IPS DF 6.9 (cell line): Measurements from ENCODE around the gene TOLLIP.
"Not testable (repeated sequence)": the region's sequence is repeated elsewhere in the genome, so short reads cannot be mapped to it uniquely, and the experiment has no call there.

Experiments
- DNase-seq: peaks from one replicate; pipeline ENCODE4 v3.0.0-alpha.2; 2013; ENCODE audit warnings: low read depth, low spot score
- H3K27ac ChIP-seq: one replicate; pipeline ENCODE4 v1.5.1; 2013; ENCODE audit warnings: low read length, control low read depth
- H3K27me3 ChIP-seq: 2 replicates; pipeline ENCODE4 v1.6.1; 2013; ENCODE audit warnings: mild to moderate bottlenecking, low read length; ENCODE audit not compliant: control insufficient read depth, insufficient read depth
- H3K36me3 ChIP-seq: 2 replicates; pipeline ENCODE4 v1.6.1; 2013; ENCODE audit warnings: low read length; ENCODE audit not compliant: control insufficient read depth, insufficient read depth
- H3K4me1 ChIP-seq: 2 replicates; pipeline ENCODE4 v1.6.1; 2013; ENCODE audit warnings: low read length; ENCODE audit not compliant: control insufficient read depth, insufficient read depth
- H3K4me3 ChIP-seq: 2 replicates; pipeline ENCODE4 v1.5.1; 2013; ENCODE audit warnings: mild to moderate bottlenecking, low read length
- H3K9me3 ChIP-seq: 2 replicates; pipeline ENCODE4 v1.6.1; 2013; ENCODE audit warnings: low read length, inconsistent platforms; ENCODE audit not compliant: control insufficient read depth, insufficient read depth
- WGBS: extraction: QIAGEN DNeasy Blood & Tissue Kit; methylation state at CpG from one replicate; pipeline ENCODE4 v1.1.7; 2013; ENCODE audit warnings: mixed read lengths, missing lambda C conversion rate; ENCODE audit not compliant: insufficient read length, insufficient coverage; 5-methylcytosine and 5-hydroxymethylcytosine counted together

The TOLLIP gene

DNA sequence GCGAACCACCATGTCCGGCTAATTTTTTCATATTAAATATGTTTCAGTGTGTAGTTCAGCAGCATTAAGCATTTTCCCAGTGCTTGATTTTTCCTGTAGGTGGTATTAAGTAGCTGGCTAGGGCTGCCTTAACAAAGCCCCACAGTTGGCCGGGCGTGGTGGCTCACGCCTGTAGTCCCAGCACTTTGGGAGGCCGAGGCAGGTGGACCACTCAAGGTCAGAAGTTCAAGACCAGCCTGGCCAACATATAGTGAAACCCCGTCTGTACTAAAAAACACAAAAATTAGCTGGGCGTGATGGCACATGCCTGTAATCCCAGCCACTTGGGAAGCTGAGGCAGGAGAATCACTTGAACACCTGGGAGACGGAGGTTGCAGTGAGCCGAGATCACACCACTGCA, 33.5 kb upstream of the TOLLIP start:
- H3K36me3 ChIP-seq: no peaks in the 10 kb centered on the region
- WGBS: no CpG with 5 or more reads among the region's 10 CpGs
- H3K27ac ChIP-seq: no peak overlapping the region
- H3K27me3 ChIP-seq: no peaks in the 10 kb centered on the region; the same call in 1 of the 2 replicates
- H3K4me1 ChIP-seq: no peaks in the 10 kb centered on the region
- H3K4me3 ChIP-seq: no peak overlapping the region
- DNase-seq: no peak
- no peaks in the 10 kb centered on the region for H3K9me3 ChIP-seq

- no CpG with 5 or more reads among the region's 17 CpGs for WGBS
- peaks cover 2% of the 10 kb centered on the region for H3K27me3 ChIP-seq
Measured at GRCh38 chr11:1341928-1342524, 32.6 kb upstream of the TOLLIP start.

DNA sequence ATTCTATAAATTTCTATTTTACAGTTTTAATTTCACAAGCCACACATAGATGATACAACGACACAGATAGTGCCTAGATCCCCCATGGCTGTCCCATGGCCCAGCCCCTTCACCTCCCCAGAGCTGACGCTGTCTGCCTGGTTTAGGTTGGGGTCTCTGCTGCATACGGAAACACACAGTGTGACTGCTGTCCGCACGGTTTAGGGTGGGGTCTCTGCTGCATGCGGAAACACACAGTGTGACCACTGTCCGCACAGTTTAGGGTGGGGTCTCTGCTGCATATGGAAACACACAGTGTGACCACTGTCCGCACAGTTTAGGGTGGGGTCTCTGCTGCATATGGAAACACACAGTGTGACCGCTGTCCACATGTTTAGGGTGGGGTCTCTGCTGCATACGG, 31.8 kb upstream of the TOLLIP start:
- H3K27ac ChIP-seq, H3K4me1 ChIP-seq: not testable (repeated sequence)
- WGBS: no CpG with 5 or more reads among the region's 10 CpGs

More at GRCh38 chr11:1341928-1342524, 32.6 kb upstream of the TOLLIP start:
- Histone ChIP-seq H3K9me3 (no peaks in the 10 kb centered on the region), H3K4me1 (no peaks in the 10 kb centered on the region), H3K36me3 (no peaks in the 10 kb centered on the region), H3K4me3 (no peak overlapping the region), H3K27ac (no peak overlapping the region)
- no peak for DNase-seq

DNA sequence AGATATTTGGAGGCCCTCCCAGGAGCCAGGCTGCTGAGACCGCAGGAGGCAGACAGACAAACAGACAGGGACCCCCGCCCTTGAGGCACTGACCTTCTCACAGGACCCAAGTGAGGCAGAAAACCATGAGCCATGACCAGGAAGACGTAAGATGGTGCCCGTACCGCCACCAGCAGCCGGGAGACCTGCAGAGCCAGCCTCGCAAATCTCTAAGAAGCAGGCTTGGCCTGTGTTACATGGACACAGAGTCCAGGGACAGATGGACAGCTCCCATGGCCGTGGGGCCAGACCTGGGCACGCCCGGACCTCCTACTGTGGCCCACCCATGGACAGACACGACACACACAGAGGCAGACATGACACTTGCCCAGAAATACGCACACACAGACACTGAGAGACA, 30.7 kb upstream of the TOLLIP start:
- Histone ChIP-seq H3K4me1 (peaks cover 3% of the 10 kb centered on the region; the same call in 1 of the 2 replicates), H3K27me3 (peaks cover 7% of the 10 kb centered on the region), H3K27ac (no peak overlapping the region), H3K4me3 (no peak overlapping the region), H3K36me3 (no peaks in the 10 kb centered on the region), H3K9me3 (no peaks in the 10 kb centered on the region)
- WGBS: no CpG with 5 or more reads among the region's 12 CpGs
- no peak for DNase-seq

More for the DNA sequence above, 31.8 kb upstream of the TOLLIP start:
- H3K4me3 ChIP-seq, H3K36me3 ChIP-seq, DNase-seq, H3K9me3 ChIP-seq, H3K27me3 ChIP-seq: not testable (repeated sequence)

GRCh38 chr11:1339066-1339675, 29.7 kb upstream of the TOLLIP start:
- Histone ChIP-seq H3K36me3 (no peaks in the 10 kb centered on the region), H3K27me3 (peaks cover 7% of the 10 kb centered on the region), H3K9me3 (no peaks in the 10 kb centered on the region), H3K27ac (no peak overlapping the region), H3K4me1 (peaks cover 3% of the 10 kb centered on the region; the same call in 1 of the 2 replicates), H3K4me3 (no peak overlapping the region)
- no CpG with 5 or more reads among the region's 15 CpGs for WGBS
- no peak for DNase-seq

DNA sequence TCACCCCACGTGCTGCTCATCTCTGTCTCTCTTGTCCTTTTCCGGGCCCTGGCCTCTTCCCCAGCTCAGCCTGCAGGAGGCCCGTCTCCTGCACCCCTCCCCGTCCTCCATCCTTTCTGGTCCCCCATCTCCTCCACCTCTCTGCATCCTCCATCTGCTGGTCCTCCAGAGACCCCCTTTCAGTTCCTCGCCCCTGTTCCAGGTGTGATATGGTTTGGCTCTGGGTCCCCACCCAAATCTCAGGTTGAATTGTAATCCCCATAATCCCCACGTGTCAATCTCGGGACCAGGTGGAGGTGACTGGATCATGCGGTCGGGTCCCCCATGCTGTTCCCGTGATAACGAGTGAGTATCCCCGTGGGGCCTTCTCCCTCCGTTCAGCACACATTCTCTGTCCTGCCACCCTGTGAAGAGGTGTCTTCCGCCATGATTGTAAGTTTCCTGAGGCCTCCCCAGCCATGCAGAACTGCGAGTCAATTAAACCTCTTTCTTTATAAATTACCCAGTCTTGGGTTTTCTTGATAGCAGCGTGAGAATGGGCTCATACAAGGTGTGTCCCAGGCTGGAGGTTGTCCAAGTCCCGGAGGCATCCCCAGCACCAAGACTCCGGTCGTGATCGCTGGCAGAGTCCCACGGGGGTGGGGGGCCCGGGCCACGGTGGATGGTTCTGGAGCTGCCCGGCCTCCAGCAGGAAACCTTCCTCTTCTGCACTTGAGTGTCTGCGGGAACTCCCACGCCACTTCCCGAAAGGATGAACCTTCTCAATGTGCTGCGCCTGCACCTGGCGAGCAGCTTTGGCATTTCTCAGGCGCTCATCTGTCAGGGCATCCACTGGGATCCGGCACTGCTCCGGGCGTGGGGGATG, 29.0 kb upstream of the TOLLIP start:
- Histone ChIP-seq H3K27ac (no peak overlapping the region), H3K27me3 (peaks cover 7% of the 10 kb centered on the region)
- WGBS: no CpG with 5 or more reads among the region's 33 CpGs

DNA sequence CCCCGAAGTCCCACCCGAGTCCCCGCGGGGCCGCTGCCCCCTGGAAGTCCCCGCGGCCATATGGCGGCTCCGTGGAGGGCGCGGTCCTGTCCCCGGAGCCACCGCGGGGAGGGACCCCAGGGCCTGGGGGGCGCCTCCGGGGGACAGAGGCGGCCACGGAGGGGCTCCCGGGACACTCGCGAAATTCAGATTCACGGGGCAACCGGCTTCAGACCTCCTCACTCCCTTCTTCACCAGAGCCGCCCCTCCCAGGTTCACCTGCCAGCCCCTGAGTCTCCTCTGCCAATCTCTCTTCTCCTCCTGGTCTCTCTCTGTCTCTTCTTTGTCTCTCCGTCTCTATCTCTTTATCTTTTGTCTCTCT, 28.2 kb upstream of the TOLLIP start:
- Histone ChIP-seq H3K9me3 (no peaks in the 10 kb centered on the region), H3K36me3 (no peaks in the 10 kb centered on the region), H3K27me3 (peaks cover 7% of the 10 kb centered on the region), H3K27ac (no peak overlapping the region), H3K4me3 (peak overlapping the region; percentile 42; the same call in 1 of the 2 replicates), H3K4me1 (peaks cover 3% of the 10 kb centered on the region; the same call in 1 of the 2 replicates)
- WGBS: no CpG with 5 or more reads among the region's 25 CpGs
- no peak for DNase-seq

More for the DNA sequence above, 29.0 kb upstream of the TOLLIP start:
- Histone ChIP-seq H3K36me3 (no peaks in the 10 kb centered on the region), H3K4me3 (no peak overlapping the region), H3K9me3 (no peaks in the 10 kb centered on the region), H3K4me1 (peaks cover 3% of the 10 kb centered on the region; the same call in 1 of the 2 replicates)
- no peak for DNase-seq

DNA sequence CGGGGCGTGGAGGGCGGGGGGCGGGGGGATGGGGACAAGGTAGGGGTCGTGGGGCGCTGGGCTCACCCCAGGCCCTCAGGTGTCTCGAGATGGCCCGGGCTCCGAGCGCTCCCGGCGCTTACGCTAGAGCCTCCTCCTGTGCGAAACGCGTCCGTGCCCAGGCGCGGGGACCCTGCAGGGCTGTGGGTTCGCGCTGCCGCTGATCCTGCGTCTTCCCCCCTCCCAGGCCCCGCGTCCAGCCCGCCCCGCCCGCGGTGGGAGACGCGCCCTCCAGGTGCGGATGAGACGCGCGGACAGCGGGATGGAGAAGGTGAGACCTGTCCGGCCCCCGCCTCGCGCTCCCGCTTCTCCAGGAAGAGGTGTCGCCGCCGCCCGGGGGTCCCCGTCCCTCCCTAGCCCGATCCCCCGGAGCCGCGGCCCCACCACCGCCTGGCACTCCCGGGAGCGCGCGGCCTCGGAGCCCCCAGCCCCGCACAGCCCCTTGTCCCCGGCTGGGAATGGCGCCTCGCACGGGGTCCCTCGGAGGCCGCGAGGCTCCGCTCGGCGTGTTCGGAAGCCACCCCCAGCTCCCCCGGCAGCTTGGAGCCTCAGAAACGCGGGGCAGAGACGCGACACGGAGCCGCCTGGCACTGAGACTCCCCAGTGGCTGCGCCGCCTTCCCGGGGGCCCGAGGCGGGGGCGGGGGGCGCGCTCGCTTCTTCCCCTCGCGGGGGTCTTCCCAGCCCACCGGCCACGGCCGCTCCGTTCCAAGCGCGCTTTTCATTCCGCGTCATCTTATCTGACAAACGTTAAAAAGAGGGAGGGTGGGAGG, 27.6 kb upstream of the TOLLIP start:
- no peaks in the 10 kb centered on the region for H3K36me3 ChIP-seq
- no peak overlapping the region for H3K27ac ChIP-seq
- peak overlapping the region; percentile 42 for H3K4me3 ChIP-seq
- DNase-seq: no peak
- H3K9me3 ChIP-seq: no peaks in the 10 kb centered on the region
- H3K4me1 ChIP-seq: peaks cover 3% of the 10 kb centered on the region; the same call in 1 of the 2 replicates
- WGBS: no CpG with 5 or more reads among the region's 95 CpGs
- H3K27me3 ChIP-seq: peaks cover 7% of the 10 kb centered on the region

- H3K27me3 ChIP-seq: peaks cover 7% of the 10 kb centered on the region; the same call in 1 of the 2 replicates
- WGBS: no CpG with 5 or more reads among the region's 66 CpGs
Measured at GRCh38 chr11:1335811-1336761, 26.7 kb upstream of the TOLLIP start.

More at GRCh38 chr11:1335811-1336761, 26.7 kb upstream of the TOLLIP start:
- Histone ChIP-seq H3K36me3 (no peaks in the 10 kb centered on the region), H3K27ac (no peak overlapping the region), H3K4me1 (peaks cover 3% of the 10 kb centered on the region; the same call in 1 of the 2 replicates), H3K9me3 (no peaks in the 10 kb centered on the region), H3K4me3 (peak overlapping the region; percentile 41; the same call in 1 of the 2 replicates)
- no peak for DNase-seq
